HCT116 (cell line): ENCODE measurements around the gene PKNOX2.
A peak's percentile ranks its signal among the peaks of the same experiment; 100 is the strongest.

Source experiments
- EGR1 ChIP-seq: IDR thresholded peaks from 2 replicates; pipeline ENCODE4 v1.6.1; 2012; ENCODE audit warnings: low read depth
- EZH2 ChIP-seq: fragments of 200-600 bp; sonication (generic); IDR thresholded peaks from 2 replicates; pipeline ENCODE4 v1.6.1; 2017; ENCODE audit warnings: antibody characterized with exemption, mixed run types
- FOSL1 ChIP-seq: IDR thresholded peaks from 2 replicates; pipeline ENCODE4 v1.6.1; 2012; ENCODE audit warnings: low read depth
- JUND ChIP-seq: IDR thresholded peaks from 2 replicates; pipeline ENCODE4 v1.6.1; 2012
- POLR2A ChIP-seq: IDR thresholded peaks from 2 replicates; pipeline ENCODE4 v1.7.0; 2011; ENCODE audit warnings: borderline replicate concordance; ENCODE audit not compliant: insufficient read depth, insufficient read length; ENCODE audit errors: extremely low read depth
- POLR2AphosphoS5 ChIP-seq: IDR thresholded peaks from 2 replicates; pipeline ENCODE4 v1.6.1; 2011; ENCODE audit warnings: mild to moderate bottlenecking, low read depth, low read length, moderate library complexity
- RAD21 ChIP-seq: IDR thresholded peaks from 2 replicates; pipeline ENCODE4 v1.6.1; 2012; ENCODE audit warnings: low read depth, mild to moderate bottlenecking
- SP1 ChIP-seq: IDR thresholded peaks from 2 replicates; pipeline ENCODE4 v1.6.1; 2012; ENCODE audit warnings: low read depth
- TCF7L2 ChIP-seq: IDR thresholded peaks from 2 replicates; pipeline ENCODE4 v1.7.0; 2011; ENCODE audit warnings: borderline replicate concordance, inconsistent platforms; ENCODE audit not compliant: insufficient read depth, insufficient read length; ENCODE audit errors: extremely low read depth
- TF ChIP-seq, protein P1 (sequence below): IDR thresholded peaks from 2 replicates; pipeline ENCODE4 v1.6.1; 2012
- TF ChIP-seq, protein P2 (sequence below): IDR thresholded peaks from 2 replicates; pipeline ENCODE4 v1.6.1; 2012; ENCODE audit warnings: low read depth
- TF ChIP-seq, protein P3 (sequence below), 3 experiments: fragments of 200-600 bp in 1 of 3; sonication (generic) in 1 of 3; IDR thresholded peaks in 2 of 3; conservative IDR thresholded peaks in 1 of 3; 2 replicates each; pipeline ENCODE4 v1.5.1; 2012 to 2017; ENCODE audit warnings: low read depth in 2 of 3, low read length in 2 of 3, antibody characterized with exemption in 1 of 3, borderline replicate concordance in 1 of 3, control low read depth in 1 of 3, mild to moderate bottlenecking in 1 of 3, mixed read lengths in 1 of 3, mixed run types in 1 of 3, moderate library complexity in 1 of 3; ENCODE audit not compliant: insufficient read depth in 1 of 3

DNA sequence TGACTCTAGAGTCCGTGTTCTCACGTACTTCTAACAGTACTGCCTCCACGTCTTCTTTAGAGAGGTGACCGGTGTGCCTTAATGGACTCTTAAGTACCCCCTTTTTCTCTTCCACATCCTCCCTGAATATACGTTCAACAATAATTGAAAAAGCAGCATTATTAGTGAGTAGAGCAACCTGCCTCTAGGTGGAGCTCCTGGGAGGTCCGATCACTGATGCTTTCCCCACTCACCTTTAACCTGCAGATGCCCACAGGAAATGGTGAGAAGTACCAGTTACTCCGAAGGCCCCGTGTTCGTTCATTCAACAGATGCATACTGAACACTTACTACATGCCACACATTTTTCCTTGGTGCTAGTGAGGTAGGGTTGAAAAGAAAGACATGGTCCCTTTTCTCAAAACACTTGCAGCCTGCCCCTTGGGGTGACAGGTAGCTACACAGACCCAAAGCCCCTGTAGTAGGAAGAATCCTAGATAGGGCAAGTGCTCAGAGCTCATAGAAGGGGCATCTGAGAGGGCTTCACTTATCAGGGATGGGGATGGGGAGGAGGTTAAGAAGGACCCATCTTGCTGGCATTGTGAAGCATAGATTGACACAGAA is 258.8 kb downstream of the PKNOX2 start:
- TF ChIP-seq, protein P1, sequence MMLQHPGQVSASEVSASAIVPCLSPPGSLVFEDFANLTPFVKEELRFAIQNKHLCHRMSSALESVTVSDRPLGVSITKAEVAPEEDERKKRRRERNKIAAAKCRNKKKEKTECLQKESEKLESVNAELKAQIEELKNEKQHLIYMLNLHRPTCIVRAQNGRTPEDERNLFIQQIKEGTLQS: no peak
- TF ChIP-seq FOSL1 (no peak), JUND (no peak), POLR2A (no peak), POLR2AphosphoS5 (no peak), EZH2 (no peak), RAD21 (peak; percentile 43), SP1 (no peak), TCF7L2 (no peak), EGR1 (no peak)
- TF ChIP-seq, protein P2, sequence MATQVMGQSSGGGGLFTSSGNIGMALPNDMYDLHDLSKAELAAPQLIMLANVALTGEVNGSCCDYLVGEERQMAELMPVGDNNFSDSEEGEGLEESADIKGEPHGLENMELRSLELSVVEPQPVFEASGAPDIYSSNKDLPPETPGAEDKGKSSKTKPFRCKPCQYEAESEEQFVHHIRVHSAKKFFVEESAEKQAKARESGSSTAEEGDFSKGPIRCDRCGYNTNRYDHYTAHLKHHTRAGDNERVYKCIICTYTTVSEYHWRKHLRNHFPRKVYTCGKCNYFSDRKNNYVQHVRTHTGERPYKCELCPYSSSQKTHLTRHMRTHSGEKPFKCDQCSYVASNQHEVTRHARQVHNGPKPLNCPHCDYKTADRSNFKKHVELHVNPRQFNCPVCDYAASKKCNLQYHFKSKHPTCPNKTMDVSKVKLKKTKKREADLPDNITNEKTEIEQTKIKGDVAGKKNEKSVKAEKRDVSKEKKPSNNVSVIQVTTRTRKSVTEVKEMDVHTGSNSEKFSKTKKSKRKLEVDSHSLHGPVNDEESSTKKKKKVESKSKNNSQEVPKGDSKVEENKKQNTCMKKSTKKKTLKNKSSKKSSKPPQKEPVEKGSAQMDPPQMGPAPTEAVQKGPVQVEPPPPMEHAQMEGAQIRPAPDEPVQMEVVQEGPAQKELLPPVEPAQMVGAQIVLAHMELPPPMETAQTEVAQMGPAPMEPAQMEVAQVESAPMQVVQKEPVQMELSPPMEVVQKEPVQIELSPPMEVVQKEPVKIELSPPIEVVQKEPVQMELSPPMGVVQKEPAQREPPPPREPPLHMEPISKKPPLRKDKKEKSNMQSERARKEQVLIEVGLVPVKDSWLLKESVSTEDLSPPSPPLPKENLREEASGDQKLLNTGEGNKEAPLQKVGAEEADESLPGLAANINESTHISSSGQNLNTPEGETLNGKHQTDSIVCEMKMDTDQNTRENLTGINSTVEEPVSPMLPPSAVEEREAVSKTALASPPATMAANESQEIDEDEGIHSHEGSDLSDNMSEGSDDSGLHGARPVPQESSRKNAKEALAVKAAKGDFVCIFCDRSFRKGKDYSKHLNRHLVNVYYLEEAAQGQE: no peak
- TF ChIP-seq, protein P3, sequence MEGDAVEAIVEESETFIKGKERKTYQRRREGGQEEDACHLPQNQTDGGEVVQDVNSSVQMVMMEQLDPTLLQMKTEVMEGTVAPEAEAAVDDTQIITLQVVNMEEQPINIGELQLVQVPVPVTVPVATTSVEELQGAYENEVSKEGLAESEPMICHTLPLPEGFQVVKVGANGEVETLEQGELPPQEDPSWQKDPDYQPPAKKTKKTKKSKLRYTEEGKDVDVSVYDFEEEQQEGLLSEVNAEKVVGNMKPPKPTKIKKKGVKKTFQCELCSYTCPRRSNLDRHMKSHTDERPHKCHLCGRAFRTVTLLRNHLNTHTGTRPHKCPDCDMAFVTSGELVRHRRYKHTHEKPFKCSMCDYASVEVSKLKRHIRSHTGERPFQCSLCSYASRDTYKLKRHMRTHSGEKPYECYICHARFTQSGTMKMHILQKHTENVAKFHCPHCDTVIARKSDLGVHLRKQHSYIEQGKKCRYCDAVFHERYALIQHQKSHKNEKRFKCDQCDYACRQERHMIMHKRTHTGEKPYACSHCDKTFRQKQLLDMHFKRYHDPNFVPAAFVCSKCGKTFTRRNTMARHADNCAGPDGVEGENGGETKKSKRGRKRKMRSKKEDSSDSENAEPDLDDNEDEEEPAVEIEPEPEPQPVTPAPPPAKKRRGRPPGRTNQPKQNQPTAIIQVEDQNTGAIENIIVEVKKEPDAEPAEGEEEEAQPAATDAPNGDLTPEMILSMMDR (IDR thresholded peaks at IDR 0.05 in 2 of 3, conservative IDR thresholded peaks at IDR 0.05 in 1 of 3; ENCODE audit: borderline replicate concordance in 1 of 3, insufficient read depth in 1 of 3, low read depth in 2 of 3, low read length in 2 of 3): peak; percentile 48 to 79 (median 77); a peak in 5 of 6 replicates
